ENCODE data around the gene NPIPA1.
"Not testable (repeated sequence)": the region's sequence is repeated elsewhere in the genome, so short reads cannot be mapped to it uniquely, and the experiment has no call there.

The NPIPA1 gene

GRCh38 chr16:14976971-14977736 is 39.9 kb downstream of the NPIPA1 start:
- not testable (repeated sequence) for DNase-seq (ENCODE audit: low read depth, low spot score)

GRCh38 chr16:14978281-14978680 is 41.0 kb downstream of the NPIPA1 start:
- not testable (repeated sequence) for DNase-seq (ENCODE audit: low read depth, low spot score)

- not testable (repeated sequence) for DNase-seq (ENCODE audit: low read depth, low spot score)
Measured at GRCh38 chr16:14978908-14979307, 41.7 kb downstream of the NPIPA1 start.

GRCh38 chr16:14981234-14981633 is 44.0 kb downstream of the NPIPA1 start:
- DNase-seq (ENCODE audit: low read depth, low spot score): not testable (repeated sequence)

- DNase-seq (ENCODE audit: low read depth, low spot score): not testable (repeated sequence)
Measured at GRCh38 chr16:14982521-14982920, 45.3 kb downstream of the NPIPA1 start.

GRCh38 chr16:14988092-14988491 is 50.8 kb downstream of the NPIPA1 start:
- not testable (repeated sequence) for DNase-seq (ENCODE audit: low read depth, low spot score)

- not testable (repeated sequence) for DNase-seq (ENCODE audit: low read depth, low spot score)
Measured at GRCh38 chr16:14988661-14989191, 51.5 kb downstream of the NPIPA1 start.

GRCh38 chr16:14989291-14990281 is 52.3 kb downstream of the NPIPA1 start:
- DNase-seq (ENCODE audit: low read depth, low spot score): not testable (repeated sequence)

- DNase-seq (ENCODE audit: low read depth, low spot score): not testable (repeated sequence)
Measured at GRCh38 chr16:14993277-14994151, 56.3 kb downstream of the NPIPA1 start.

- DNase-seq (ENCODE audit: low read depth, low spot score): not testable (repeated sequence)
Measured at GRCh38 chr16:14996702-14997101, 59.5 kb downstream of the NPIPA1 start.

GRCh38 chr16:14998300-14998699 is 61.1 kb downstream of the NPIPA1 start:
- DNase-seq (ENCODE audit: low read depth, low spot score): not testable (repeated sequence)

- not testable (repeated sequence) for DNase-seq (ENCODE audit: low read depth, low spot score)
Measured at GRCh38 chr16:14999845-15000244, 62.6 kb downstream of the NPIPA1 start.
